HT-29 (cell line): ENCODE data around the gene TBX4. TPM values are rescaled to one million over a fixed set of nuclear protein-coding genes. Genes with fewer than 3 reads are reported as not detected.

Experiments
- DNase-seq: peaks from one replicate; pipeline ENCODE4 v3.0.0-alpha.2; 2015; ENCODE audit warnings: low spot score
- total RNA-seq: library from RNA; depleted of rRNA; stranded (reverse); fragments of >200 nt; shearing (Covaris generic); gene quantifications from 2 replicates; pipeline ENCODE4 v1.2.3, GENCODE V29; 2014

TBX4 gene
- total RNA-seq, 1 experiment from 2014 or later: not detected

DNA sequence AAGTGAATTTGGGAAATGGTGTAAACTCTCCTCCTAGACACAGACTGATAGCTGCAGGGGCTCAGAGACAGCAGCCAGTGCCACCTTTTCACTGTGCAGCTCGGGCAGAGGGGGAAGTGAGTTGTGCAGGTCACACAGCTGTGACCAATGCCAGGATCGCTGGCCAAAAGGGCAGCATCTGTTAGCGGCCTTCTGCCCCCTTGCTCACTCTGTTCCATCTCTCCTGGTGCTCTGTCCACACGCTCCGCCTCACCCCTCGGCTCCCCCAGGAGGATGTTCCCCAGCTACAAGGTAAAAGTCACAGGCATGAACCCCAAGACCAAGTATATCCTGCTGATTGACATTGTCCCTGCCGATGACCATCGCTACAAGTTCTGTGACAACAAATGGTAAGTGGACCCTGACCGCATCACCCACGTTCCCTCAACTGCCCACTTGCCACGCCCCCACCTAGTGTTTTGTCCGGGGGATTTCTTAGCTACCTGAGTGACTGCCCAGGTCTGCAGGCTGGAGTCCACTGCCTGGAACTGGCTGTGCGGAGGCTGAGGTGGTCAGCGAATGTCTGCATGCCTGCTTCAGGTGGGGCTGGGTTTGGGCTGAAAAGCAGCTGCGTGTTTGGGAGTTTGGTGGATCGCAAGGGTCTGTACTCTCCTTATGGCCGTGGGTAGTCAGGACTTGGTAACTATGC lies 13.5 kb downstream of the TBX4 start:
- DNase-seq: no peak

DNA sequence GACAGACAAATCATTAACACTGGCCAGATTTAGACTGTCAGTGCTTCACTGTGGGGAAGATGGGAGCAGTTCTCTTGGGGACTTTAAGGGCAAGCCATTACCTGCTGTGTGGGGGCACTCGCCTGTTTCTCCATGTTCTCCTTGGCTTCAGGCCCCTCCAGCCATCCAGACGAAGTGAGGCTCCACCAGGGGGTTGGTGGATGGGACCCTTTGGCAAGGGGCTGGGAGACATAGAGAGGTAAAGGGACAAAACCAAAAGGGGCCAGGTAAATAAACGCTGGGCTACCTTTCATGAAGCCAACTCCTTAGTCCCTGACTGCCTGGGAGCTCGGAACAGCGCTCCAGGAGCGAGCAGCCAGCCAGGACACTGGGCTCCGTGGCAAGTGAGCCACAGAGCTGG lies 14.0 kb downstream of the TBX4 start:
- DNase-seq: no peak

- DNase-seq: peak; percentile 63
These were observed 15.4 kb downstream of the TBX4 start for GRCh38 chr17:61467416-61468262.

- DNase-seq: no peak
These were observed 16.2 kb downstream of the TBX4 start for GRCh38 chr17:61468263-61468907.

DNA sequence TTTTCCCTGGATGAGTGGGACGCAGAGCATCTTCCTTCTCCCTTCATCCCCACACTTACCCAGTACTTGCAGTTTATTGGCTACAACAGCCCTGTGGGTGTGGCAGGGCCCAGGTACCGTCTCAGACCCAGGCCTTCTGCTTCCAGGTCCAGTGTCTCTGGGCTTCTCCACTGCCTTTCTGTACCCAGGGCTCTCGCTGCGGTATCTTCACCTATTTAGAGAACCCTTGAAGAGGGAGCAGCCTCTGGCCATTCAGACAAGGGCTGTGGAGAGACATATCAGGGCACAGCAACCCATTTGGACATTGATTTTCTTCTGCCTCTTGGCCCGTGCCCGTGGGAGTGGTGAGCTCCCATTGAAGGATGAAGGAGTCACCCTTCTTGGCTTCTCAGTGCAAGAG lies 17.3 kb downstream of the TBX4 start:
- no peak for DNase-seq

DNA sequence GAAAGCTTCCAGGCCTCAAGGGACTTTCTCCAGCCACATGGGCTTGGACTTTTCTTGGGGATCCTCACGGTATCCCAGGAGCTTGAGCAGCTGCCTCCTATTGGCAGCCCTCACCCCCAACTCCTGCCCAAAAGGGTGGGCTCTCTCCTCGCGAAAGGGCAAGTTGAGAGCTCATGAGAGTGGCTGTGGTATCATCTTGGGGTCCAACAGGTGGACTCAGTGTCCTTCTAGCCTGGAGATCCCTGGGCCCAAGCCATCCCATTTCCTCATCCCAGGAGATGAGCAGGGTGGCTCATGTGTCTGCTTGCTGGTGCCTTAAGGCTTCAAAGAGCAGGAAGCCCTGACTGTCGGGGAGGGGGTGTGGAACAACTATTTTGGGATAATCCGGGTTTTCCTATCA lies 17.7 kb downstream of the TBX4 start:
- DNase-seq: no peak

DNA sequence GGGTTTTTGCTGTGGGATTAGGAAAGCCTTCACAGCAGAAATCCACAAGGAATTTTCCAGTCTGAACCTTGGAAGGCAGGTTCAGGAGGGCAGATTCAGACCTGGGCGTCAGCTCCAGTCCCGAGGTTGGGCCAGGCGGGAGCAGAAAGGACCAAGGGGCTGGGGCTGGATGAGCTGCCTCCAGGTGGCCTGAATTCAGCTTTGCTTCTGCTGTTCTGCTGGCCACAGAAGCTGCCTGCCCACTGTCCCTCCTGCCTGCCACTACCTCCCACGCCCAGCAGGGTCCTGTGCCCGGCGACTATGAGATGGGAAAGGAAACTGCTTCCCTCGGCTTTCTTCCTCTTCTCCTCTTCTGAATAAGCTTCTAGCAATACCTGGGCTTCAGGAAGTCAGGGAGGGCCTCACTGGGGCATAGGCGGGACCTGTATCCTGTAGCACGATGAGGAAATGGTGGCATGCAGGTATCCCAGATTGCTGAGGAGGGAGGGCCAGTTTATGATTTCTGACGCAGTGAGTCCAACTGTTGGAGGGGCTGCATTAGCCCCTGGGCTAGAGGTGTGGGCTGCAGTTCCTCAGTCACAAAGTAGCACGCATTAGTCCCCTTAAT lies 18.4 kb downstream of the TBX4 start:
- DNase-seq: peak; percentile 44

DNA sequence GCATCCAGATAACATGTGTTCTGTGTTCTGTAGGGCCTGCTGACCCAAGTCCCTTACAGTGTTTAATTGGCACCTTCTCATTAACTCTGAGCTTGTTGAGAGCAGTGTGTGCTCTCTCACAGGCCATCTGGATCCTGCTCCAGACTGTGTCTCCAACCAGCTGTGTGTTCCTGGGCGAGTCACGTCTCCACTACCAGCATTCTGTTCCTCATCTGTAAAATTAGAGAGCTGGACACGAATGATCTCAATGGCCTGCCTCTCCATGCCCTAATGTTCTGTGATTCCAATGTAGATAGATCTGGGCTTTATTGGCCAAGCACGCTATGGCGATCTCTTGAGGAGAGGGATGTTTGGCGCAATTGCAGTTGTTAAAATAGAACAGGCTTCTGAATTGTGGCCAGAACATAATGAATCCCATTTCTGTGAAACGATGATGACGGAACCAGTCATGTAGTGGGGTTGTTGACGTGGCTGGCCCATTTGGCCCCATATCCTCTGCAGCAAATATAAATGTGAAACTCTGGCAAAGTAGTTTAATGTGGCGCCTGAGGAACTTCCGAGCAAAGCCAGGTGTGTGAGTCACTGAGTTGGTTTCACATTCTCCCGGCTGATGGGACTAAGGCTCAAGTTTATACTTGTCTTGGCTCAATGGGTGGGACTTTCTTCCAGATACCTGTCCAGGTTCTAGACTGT lies 22.2 kb downstream of the TBX4 start:
- peak; percentile 56 for DNase-seq

- peak; percentile 30 for DNase-seq
These were observed 22.7 kb downstream of the TBX4 start for GRCh38 chr17:61474934-61475333.

- DNase-seq: no peak
These were observed 23.5 kb downstream of the TBX4 start for GRCh38 chr17:61475726-61476125.

DNA sequence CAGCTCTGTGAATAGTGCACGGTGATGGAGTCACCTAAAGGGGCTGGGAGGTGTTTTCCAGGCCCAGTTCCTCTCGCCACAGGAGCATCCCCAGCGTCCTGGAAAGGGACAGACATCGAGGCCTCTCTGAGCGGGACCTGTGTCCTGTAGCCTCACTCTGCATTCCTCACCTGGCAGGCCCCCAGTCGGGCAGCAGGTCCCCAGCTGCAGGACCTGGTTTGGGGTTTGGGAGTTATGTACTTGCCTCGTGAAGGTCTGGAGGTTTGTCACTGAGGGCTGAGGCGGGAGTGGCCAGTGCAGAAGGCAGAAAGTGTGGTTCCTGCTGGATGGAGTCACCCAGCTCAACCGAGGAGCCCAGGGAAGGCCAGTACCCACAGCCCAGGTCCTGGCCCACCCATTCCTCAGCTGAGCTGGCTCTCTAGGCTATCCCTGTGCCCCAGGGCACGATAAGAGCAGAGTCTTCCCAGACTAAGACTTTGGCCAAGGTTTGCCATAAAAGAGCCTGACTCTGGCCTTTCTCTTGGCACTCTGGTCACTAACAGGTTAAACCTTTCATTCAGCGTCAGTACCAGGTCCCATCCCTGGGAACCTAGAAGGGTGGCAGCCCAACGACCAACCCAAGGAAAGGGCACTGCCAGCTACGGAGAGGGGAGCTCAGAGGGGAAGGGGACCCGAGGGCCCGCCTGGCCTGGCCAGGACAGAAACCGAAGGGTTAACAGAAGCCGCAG lies 24.4 kb downstream of the TBX4 start:
- DNase-seq: no peak

- no peak for DNase-seq
These were observed 25.1 kb downstream of the TBX4 start for GRCh38 chr17:61477204-61477834.

GRCh38 chr17:61478026-61478789 lies 26.0 kb downstream of the TBX4 start:
- DNase-seq: no peak

- no peak for DNase-seq
These were observed 26.7 kb downstream of the TBX4 start for GRCh38 chr17:61478790-61479492.

DNA sequence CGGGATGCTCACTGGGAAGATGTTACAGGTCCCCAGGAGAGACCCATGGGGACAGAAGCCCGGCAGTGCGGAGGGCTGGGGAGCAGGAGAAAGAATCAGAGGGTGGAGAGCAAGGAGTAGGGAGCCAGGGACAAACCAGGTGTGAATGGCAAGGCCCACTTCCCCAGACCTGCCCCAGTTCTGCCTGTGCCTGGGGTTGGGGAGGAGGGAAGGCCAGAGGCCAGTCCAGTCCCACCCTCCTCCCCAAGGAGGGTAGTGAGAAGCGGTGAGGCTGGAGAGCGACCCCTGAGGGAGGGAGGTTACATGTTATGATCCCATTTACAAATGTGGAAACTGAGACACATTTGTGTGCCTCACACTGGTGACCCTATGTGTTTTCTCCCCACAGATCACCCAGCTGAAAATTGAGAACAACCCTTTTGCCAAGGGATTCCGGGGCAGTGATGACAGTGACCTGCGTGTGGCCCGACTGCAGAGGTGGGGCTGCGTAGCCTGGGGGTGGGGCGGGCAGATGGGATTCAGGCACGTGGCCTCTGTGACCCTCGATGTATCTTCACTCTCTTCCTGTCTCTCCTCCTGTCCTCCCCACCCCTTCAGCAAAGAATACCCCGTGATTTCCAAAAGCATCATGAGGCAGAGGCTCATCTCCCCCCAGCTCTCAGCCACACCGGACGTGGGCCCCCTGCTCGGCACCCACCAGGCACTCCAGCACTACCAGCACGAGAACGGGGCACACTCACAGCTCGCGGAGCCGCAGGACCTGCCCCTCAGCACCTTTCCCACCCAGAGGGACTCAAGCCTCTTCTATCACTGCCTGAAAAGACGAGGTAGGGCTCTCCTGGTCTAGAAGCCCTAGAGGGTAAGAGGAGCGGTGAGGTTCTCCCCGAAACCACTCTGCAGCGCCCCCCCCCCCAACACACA lies 27.5 kb downstream of the TBX4 start:
- no peak for DNase-seq

DNA sequence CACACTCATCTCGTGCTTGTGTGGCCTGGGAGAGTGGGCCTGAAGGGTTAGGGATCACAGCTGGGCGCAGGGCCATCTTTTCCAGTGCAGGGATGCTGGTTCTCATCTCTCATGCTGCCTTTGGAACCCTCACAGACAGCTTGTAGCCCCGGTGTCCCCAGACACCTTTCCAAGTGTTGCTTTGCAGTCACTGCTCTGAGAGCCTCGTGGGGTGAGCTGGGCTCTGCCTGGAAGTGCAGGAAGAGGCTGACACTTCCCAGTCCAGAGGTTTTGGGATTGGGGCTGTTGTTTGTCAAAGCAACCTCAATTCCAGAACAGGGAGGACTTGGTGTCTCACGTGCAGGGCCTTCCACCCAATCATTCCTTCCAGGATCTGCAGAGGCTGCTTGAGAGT lies 28.2 kb downstream of the TBX4 start:
- DNase-seq: no peak

- DNase-seq: no peak
These were observed 29.2 kb downstream of the TBX4 start for GRCh38 chr17:61481421-61481820.

- no peak for DNase-seq
These were observed 30.2 kb downstream of the TBX4 start for GRCh38 chr17:61482467-61482866.
